ENCODE data around the gene CSF3R.

DNA sequence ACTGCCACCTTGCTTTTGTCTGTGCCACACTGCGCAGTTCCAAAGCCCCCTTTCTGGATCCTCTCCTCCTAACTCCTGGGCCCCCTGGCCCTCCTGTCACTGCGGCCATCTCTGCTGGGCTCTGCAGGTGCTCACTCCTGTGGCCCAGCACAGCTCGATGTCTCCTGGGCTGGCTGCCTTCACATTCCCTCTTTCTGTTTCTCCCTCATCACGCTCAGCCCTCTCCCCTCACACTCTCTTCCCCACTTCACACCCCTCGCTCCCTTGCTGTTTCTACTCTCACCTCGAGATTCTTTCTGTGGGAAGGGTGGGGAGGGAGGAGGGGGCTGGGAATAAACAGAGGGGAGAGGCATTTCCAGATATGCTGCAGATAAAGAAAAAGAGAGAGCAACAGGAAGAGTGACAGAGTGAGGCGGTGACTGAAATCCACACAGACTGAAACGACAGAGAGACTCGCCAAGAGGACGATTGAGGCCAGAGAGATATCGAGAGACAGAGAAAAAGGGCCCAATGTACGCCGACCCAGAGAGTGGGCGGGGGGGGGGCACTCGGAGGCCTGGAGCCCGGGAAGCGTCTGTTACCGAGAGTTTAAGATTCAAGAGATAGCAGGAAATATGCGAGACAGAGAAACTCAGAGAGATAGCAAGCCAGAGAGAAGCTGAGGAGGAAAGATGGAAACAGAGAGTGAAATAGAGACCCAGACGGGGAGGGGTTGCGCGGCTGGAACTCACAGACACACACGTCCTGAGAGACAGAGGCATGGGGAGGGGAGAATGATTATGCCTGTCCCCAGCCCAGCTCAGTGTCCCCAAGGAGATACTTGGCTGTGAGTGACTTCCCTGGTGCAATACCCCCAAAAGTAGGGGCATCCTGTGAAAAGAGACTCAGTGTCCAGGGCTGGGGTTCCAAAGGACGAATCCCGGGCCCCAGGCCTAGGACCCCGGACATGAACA lies 666 bp downstream of the CSF3R start:
- TF ChIP-seq POLR2AphosphoS5 (IDR thresholded peaks at IDR 0.05; ENCODE audit: borderline replicate concordance, low read depth, low read length) (no peak), EZH2 (IDR thresholded peaks at IDR 0.05) (no peak)
